ENCODE measurements around the gene ALCAM. TPM values are rescaled to one million over a fixed set of nuclear protein-coding genes. Genes with fewer than 3 reads are reported as not detected.
A peak's percentile ranks its signal among the peaks of the same experiment; 100 is the strongest.

ALCAM gene
- total RNA-seq, 3 donors from 2014 or later: 20.3 to 223 (median 118) TPM

GRCh38 chr3:105513886-105514285 lies 147.2 kb downstream of the ALCAM start:
- Histone ChIP-seq H3K27me3 (no peaks in the 10 kb centered on the region), H3K4me3 (no peak overlapping the region), H3K36me3 (no peaks in the 10 kb centered on the region), H3K4me1 (no peaks in the 10 kb centered on the region), H3K27ac (no peak overlapping the region), H3K9me3 (no peaks in the 10 kb centered on the region)
- DNase-seq (ENCODE audit: low spot score in 2 of 2): no peak
- intact Hi-C loops (cut with DNase I; ENCODE audit: low total_unique reads): no loop called here
- TF ChIP-seq POLR2A (IDR thresholded peaks at IDR 0.05) (no peak), CTCF (IDR thresholded peaks at IDR 0.05) (no peak), POLR2AphosphoS5 (IDR thresholded peaks at IDR 0.05) (no peak)

GRCh38 chr3:105515372-105515771 lies 148.7 kb downstream of the ALCAM start:
- H3K27ac ChIP-seq: no peak overlapping the region
- H3K27me3 ChIP-seq: no peaks in the 10 kb centered on the region
- H3K4me3 ChIP-seq: no peak overlapping the region
- H3K36me3 ChIP-seq: no peaks in the 10 kb centered on the region
- no peak for DNase-seq (ENCODE audit: low spot score in 2 of 2)
- intact Hi-C loops (cut with DNase I; ENCODE audit: low total_unique reads): no loop called here
- TF ChIP-seq POLR2A (IDR thresholded peaks at IDR 0.05) (no peak), POLR2AphosphoS5 (IDR thresholded peaks at IDR 0.05) (no peak), CTCF (IDR thresholded peaks at IDR 0.05) (no peak)
- H3K9me3 ChIP-seq: no peaks in the 10 kb centered on the region
- H3K4me1 ChIP-seq: no peaks in the 10 kb centered on the region

- Histone ChIP-seq H3K27ac (no peak overlapping the region), H3K36me3 (no peaks in the 10 kb centered on the region), H3K4me1 (no peaks in the 10 kb centered on the region), H3K27me3 (no peaks in the 10 kb centered on the region), H3K9me3 (no peaks in the 10 kb centered on the region), H3K4me3 (no peak overlapping the region)
- DNase-seq (ENCODE audit: low spot score in 2 of 2): no peak
- no peak for TF ChIP-seq CTCF (IDR thresholded peaks at IDR 0.05)
- intact Hi-C loops (cut with DNase I; ENCODE audit: low total_unique reads): no loop called here
Measured at GRCh38 chr3:105516972-105517371, 150.3 kb downstream of the ALCAM start.

- H3K36me3 ChIP-seq: no peaks in the 10 kb centered on the region
- no peak overlapping the region for H3K4me3 ChIP-seq
- no peak for DNase-seq (ENCODE audit: low spot score in 2 of 2)
- no peaks in the 10 kb centered on the region for H3K27me3 ChIP-seq
- intact Hi-C loops (cut with DNase I; ENCODE audit: low total_unique reads): no loop called here
- TF ChIP-seq POLR2AphosphoS5 (IDR thresholded peaks at IDR 0.05) (no peak), POLR2A (IDR thresholded peaks at IDR 0.05) (no peak), CTCF (IDR thresholded peaks at IDR 0.05) (no peak)
- no peak overlapping the region for H3K27ac ChIP-seq
- no peaks in the 10 kb centered on the region for H3K4me1 ChIP-seq
- H3K9me3 ChIP-seq: no peaks in the 10 kb centered on the region
Measured at GRCh38 chr3:105518203-105518602, 151.5 kb downstream of the ALCAM start.

- Histone ChIP-seq H3K27me3 (no peaks in the 10 kb centered on the region), H3K4me3 (no peak overlapping the region), H3K36me3 (no peaks in the 10 kb centered on the region), H3K9me3 (no peaks in the 10 kb centered on the region), H3K27ac (no peak overlapping the region), H3K4me1 (no peaks in the 10 kb centered on the region)
- intact Hi-C loops (cut with DNase I; ENCODE audit: low total_unique reads): no loop called here
- DNase-seq (ENCODE audit: low spot score in 2 of 2): no peak
- TF ChIP-seq POLR2A (IDR thresholded peaks at IDR 0.05) (no peak), CTCF (IDR thresholded peaks at IDR 0.05) (peak; percentile 39 to 62 (median 59)), POLR2AphosphoS5 (IDR thresholded peaks at IDR 0.05) (no peak)
Measured at GRCh38 chr3:105518806-105519418, 152.2 kb downstream of the ALCAM start.
